IMR-90 (cell line): ENCODE measurements around the gene TRIM49D1. TPM values are rescaled to one million over a fixed set of nuclear protein-coding genes. Genes with fewer than 3 reads are reported as not detected.
"Not testable (repeated sequence)": the region's sequence is repeated elsewhere in the genome, so short reads cannot be mapped to it uniquely, and the experiment has no call there.

ENCODE experiments used
- ATAC-seq: fragments of 200-7000 bp; cut with Tn5 transposase; 2 replicates; pipeline ENCODE4 v1.9.1; 2020; ENCODE audit warnings: low read depth, mild to moderate bottlenecking, moderate library complexity
- BruUV-seq: library from RNA; stranded (reverse); fragments of 400-500 nt; replicated peaks from 2 replicates; lab custom pipeline; 2021; lab: Mats Ljungman, UMichigan
- CTCF ChIA-PET: fragments of 300-600 bp; formaldehyde crosslinking; extraction: SDS; loops from one replicate; lab custom pipeline; 2021; ENCODE audit warnings: antibody characterized with exemption; lab: Yijun Ruan, JAX
- POLR2A ChIA-PET: fragments of 300-600 bp; sonication (Branson Sonifier 250); formaldehyde crosslinking; loops from one replicate; lab custom pipeline; 2022; ENCODE audit warnings: antibody characterized with exemption; ENCODE audit not compliant: unreplicated experiment; lab: Charles Lee
- DNase-seq: peaks from one replicate; pipeline ENCODE4 v3.0.0; 2013
- H2AFZ ChIP-seq: replicated peaks from 2 replicates; pipeline ENCODE3; 2013; ENCODE audit warnings: low read length, mild to moderate bottlenecking; ENCODE audit not compliant: poor library complexity
- H2AK5ac ChIP-seq: 2 replicates; pipeline ENCODE4 v1.6.1; 2013; ENCODE audit warnings: low read depth, low read length, inconsistent platforms
- H2AK9ac ChIP-seq: replicated peaks from 2 replicates; pipeline ENCODE3; 2013; ENCODE audit warnings: mild to moderate bottlenecking, low read depth, low read length, moderate library complexity; ENCODE audit not compliant: poor library complexity
- H2BK120ac ChIP-seq: 2 replicates; pipeline ENCODE4 v1.6.1; 2013; ENCODE audit warnings: low read depth, low read length, inconsistent platforms
- H2BK15ac ChIP-seq: 3 replicates; pipeline ENCODE4 v1.6.1; 2013; ENCODE audit warnings: low read depth, low read length, inconsistent platforms
- H2BK20ac ChIP-seq: 2 replicates; pipeline ENCODE4 v1.6.1; 2013; ENCODE audit warnings: low read depth, mild to moderate bottlenecking, inconsistent platforms, low read length, moderate library complexity
- H2BK5ac ChIP-seq: 2 replicates; pipeline ENCODE4 v1.6.1; 2013; ENCODE audit warnings: mild to moderate bottlenecking, low read depth, low read length, inconsistent platforms; ENCODE audit not compliant: poor library complexity, severe bottlenecking
- H3K14ac ChIP-seq: replicated peaks from 2 replicates; pipeline ENCODE4 v1.6.1; 2013; ENCODE audit warnings: low read depth, low read length, inconsistent platforms
- H3K18ac ChIP-seq: 2 replicates; pipeline ENCODE4 v1.6.1; 2013; ENCODE audit warnings: low read depth, low read length, control low read depth
- H3K23ac ChIP-seq: 2 replicates; pipeline ENCODE4 v1.6.1; 2013; ENCODE audit warnings: low read depth, low read length, inconsistent platforms
- H3K27ac ChIP-seq: 2 replicates; pipeline ENCODE4 v1.5.1; 2013; ENCODE audit warnings: mild to moderate bottlenecking, control low read depth, low read length; ENCODE audit not compliant: insufficient read depth
- H3K27me3 ChIP-seq: 2 replicates; pipeline ENCODE4 v1.6.1; 2013; ENCODE audit warnings: low read length; ENCODE audit not compliant: control insufficient read depth, insufficient read depth
- H3K36me3 ChIP-seq: 2 replicates; pipeline ENCODE4 v1.6.1; 2013; ENCODE audit warnings: low read length, mixed read lengths; ENCODE audit not compliant: control insufficient read depth, insufficient read depth
- H3K4ac ChIP-seq: 2 replicates; pipeline ENCODE4 v1.6.1; 2013; ENCODE audit warnings: low read depth, low read length, inconsistent platforms
- H3K4me1 ChIP-seq: 2 replicates; pipeline ENCODE4 v1.6.1; 2013; ENCODE audit warnings: low read length, mixed read lengths; ENCODE audit not compliant: control insufficient read depth, insufficient read depth
- H3K4me2 ChIP-seq: 2 replicates; pipeline ENCODE4 v1.6.1; 2013; ENCODE audit warnings: low read depth, mild to moderate bottlenecking, control low read depth, low read length, moderate library complexity
- H3K4me3 ChIP-seq: 2 replicates; pipeline ENCODE4 v1.5.1; 2013; ENCODE audit warnings: low read depth, mild to moderate bottlenecking, control low read depth, low read length, moderate library complexity; ENCODE audit not compliant: insufficient read depth
- H3K56ac ChIP-seq: 2 replicates; pipeline ENCODE4 v1.6.1; 2013; ENCODE audit warnings: low read length, inconsistent platforms; ENCODE audit not compliant: insufficient read depth; ENCODE audit errors: extremely low read depth
- H3K79me1 ChIP-seq, 2 experiments: 2 replicates each; pipeline ENCODE4 v1.6.1; 2013; ENCODE audit warnings: low read length in 2 of 2, inconsistent platforms in 1 of 2, low read depth in 1 of 2
- H3K9ac ChIP-seq: 2 replicates; pipeline ENCODE4 v1.6.1; 2013; ENCODE audit warnings: low read depth, low read length, control low read depth
- H3K9me1 ChIP-seq: 2 replicates; pipeline ENCODE4 v1.6.1; 2013; ENCODE audit warnings: low read length, inconsistent platforms; ENCODE audit not compliant: insufficient read depth
- H3K9me3 ChIP-seq: 2 replicates; pipeline ENCODE4 v1.6.1; 2013; ENCODE audit warnings: low read length; ENCODE audit not compliant: control insufficient read depth, insufficient read depth
- H4K20me1 ChIP-seq: 2 replicates; pipeline ENCODE4 v1.6.1; 2013; ENCODE audit warnings: low read length, inconsistent platforms; ENCODE audit not compliant: insufficient read depth
- H4K5ac ChIP-seq: 2 replicates; pipeline ENCODE4 v1.6.1; 2013; ENCODE audit warnings: mild to moderate bottlenecking, low read depth, low read length, control low read depth
- H4K8ac ChIP-seq, 2 experiments: 2 replicates each; pipeline ENCODE4 v1.6.1; 2013; ENCODE audit warnings: low read depth in 2 of 2, low read length in 2 of 2, control low read depth in 1 of 2, inconsistent platforms in 1 of 2
- H4K91ac ChIP-seq: 2 replicates; pipeline ENCODE4 v1.6.1; 2013; ENCODE audit warnings: low read depth, low read length, inconsistent platforms; ENCODE audit not compliant: insufficient read depth
- WGBS, 2 experiments: methylation state at CpG; one replicate each; pipeline versions ENCODE4 v1.1.5 to v1.1.7; 2013; ENCODE audit warnings: missing lambda C conversion rate in 2 of 2; ENCODE audit not compliant: insufficient read length in 1 of 2; ENCODE audit errors: extremely low coverage in 2 of 2; 5-methylcytosine and 5-hydroxymethylcytosine counted together
- dilution Hi-C: fragments of 300-500 bp; cut with HindIII; formaldehyde crosslinking; loops from one replicate; pipeline ENCODE4 v1.14.3; 2018; ENCODE audit warnings: low sequenced_read_pairs; ENCODE audit not compliant: unreplicated experiment
- in situ Hi-C: fragments of 300-500 bp; cut with MboI; formaldehyde crosslinking; loops from 3 replicates; pipeline ENCODE4 v1.14.3; 2019; ENCODE audit warnings: low sequenced_read_pairs, inconsistent platforms, mixed read lengths
- intact Hi-C: fragments of 100-400 bp; cut with micrococcal nuclease; formaldehyde crosslinking; loops from 2 replicates; pipeline ENCODE4 v1.10.0; 2022
- polyA plus RNA-seq, 3 experiments: library from polyadenylated mRNA; depleted of rRNA; stranded (reverse); fragments of >200 nt; gene quantifications; 2 replicates each; pipeline ENCODE4 v1.2.3, GENCODE V29; 2012; ENCODE audit warnings: low replicate concordance in 1 of 3
- total RNA-seq: library from RNA; depleted of rRNA; stranded (reverse); fragments of >200 nt; gene quantifications from 2 replicates; pipeline ENCODE4 v1.2.3, GENCODE V29; 2012

TRIM49D1 gene
- total and polyA plus RNA-seq, 2 of the 4 experiments (the other 2 are of a cell fraction): not detected

DNA sequence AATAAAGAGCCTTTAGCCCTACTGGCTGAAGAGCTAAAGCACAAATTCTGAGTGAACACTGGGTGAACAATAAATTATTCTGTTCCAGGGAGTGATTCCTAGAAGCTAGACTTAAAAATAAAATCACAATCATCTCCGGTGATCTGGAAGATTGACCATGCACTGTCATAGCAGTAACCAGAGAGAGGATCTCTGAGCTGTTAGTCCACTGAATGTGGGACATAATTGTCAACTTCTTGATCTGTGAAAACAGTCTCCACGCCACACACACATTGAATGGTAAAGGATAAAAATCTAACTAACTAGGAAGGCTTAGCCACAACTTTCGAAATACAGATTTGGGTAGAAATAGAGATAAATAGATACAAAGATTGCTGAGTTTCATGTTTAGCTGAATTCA lies 28.8 kb downstream of the TRIM49D1 start:
- ATAC-seq, POLR2A ChIA-PET, H2AK9ac ChIP-seq, H3K27ac ChIP-seq, H3K9me3 ChIP-seq, intact Hi-C loops, H3K18ac ChIP-seq, H3K4ac ChIP-seq, BruUV-seq, H2BK120ac ChIP-seq, H3K4me1 ChIP-seq, H3K14ac ChIP-seq, H2AFZ ChIP-seq, H3K36me3 ChIP-seq, DNase-seq, H3K9ac ChIP-seq, dilution Hi-C loops, H2BK20ac ChIP-seq, CTCF ChIA-PET, H3K27me3 ChIP-seq, H4K5ac ChIP-seq, H3K56ac ChIP-seq, H2AK5ac ChIP-seq, H2BK15ac ChIP-seq, H3K79me1 ChIP-seq, H3K9me1 ChIP-seq, H3K4me2 ChIP-seq, H4K8ac ChIP-seq, H3K4me3 ChIP-seq, H4K91ac ChIP-seq, in situ Hi-C loops, H3K23ac ChIP-seq, H4K20me1 ChIP-seq, H2BK5ac ChIP-seq: not testable (repeated sequence)
- no CpG with 5 or more reads among the region's 3 CpGs for WGBS, 2 experiments

DNA sequence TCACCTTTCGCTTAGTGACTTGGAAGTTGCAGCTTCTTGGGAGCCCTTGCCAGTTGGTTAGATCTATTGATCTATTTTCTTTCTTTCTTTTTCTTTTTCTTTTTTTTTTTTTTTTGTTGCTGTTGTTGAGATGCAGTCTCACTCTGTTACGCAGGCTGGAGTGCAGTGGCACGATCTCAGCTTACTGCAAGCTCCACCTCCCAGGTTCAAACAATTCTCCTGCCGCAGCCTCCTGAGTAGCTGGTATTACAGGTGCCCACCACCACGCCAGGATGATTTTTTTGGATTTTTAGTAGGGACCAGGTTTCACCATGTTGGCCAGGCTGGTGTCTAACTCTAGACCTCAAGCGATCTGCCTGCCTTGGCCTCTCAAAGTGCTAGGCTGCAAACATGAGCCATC lies 44.5 kb downstream of the TRIM49D1 start:
- POLR2A ChIA-PET, H2BK15ac ChIP-seq, H3K79me1 ChIP-seq, intact Hi-C loops, H3K14ac ChIP-seq, H3K9me3 ChIP-seq, in situ Hi-C loops, H3K4me1 ChIP-seq, H2BK5ac ChIP-seq, H3K9ac ChIP-seq, H2AK5ac ChIP-seq, H3K27ac ChIP-seq, H2AK9ac ChIP-seq, CTCF ChIA-PET, DNase-seq, H2BK20ac ChIP-seq, H3K27me3 ChIP-seq, H3K4ac ChIP-seq, H3K4me3 ChIP-seq, H4K91ac ChIP-seq, H3K9me1 ChIP-seq, H2AFZ ChIP-seq, H4K5ac ChIP-seq, H3K4me2 ChIP-seq, H3K56ac ChIP-seq, H3K36me3 ChIP-seq, dilution Hi-C loops, H2BK120ac ChIP-seq, BruUV-seq, H3K18ac ChIP-seq, H3K23ac ChIP-seq, ATAC-seq, H4K8ac ChIP-seq, H4K20me1 ChIP-seq: not testable (repeated sequence)
- no CpG with 5 or more reads among the region's 6 CpGs for WGBS, 2 experiments
